Epithelial cell of esophagus (primary cell): ENCODE results near the gene KCNJ15.

ENCODE experiments used
- DNase-seq: peaks from one replicate; pipeline ENCODE4 v3.0.0; 2010; ENCODE audit warnings: low read depth
- H3K4me3 ChIP-seq: 2 replicates; pipeline ENCODE4 v1.5.1; 2011; ENCODE audit warnings: mild to moderate bottlenecking, low read length, control low read depth
- CTCF ChIP-seq: IDR thresholded peaks from 2 replicates; pipeline ENCODE4 v1.5.1; 2011; ENCODE audit warnings: low read depth, mild to moderate bottlenecking, low read length, control low read depth, inconsistent platforms; ENCODE audit not compliant: insufficient read depth; ENCODE audit errors: missing control alignments

KCNJ15 gene

GRCh38 chr21:38236232-38236631 lies 20.6 kb upstream of the KCNJ15 start:
- peak; percentile 36 for DNase-seq
- TF ChIP-seq CTCF: peak; percentile 32
- no peak overlapping the region for H3K4me3 ChIP-seq

DNA sequence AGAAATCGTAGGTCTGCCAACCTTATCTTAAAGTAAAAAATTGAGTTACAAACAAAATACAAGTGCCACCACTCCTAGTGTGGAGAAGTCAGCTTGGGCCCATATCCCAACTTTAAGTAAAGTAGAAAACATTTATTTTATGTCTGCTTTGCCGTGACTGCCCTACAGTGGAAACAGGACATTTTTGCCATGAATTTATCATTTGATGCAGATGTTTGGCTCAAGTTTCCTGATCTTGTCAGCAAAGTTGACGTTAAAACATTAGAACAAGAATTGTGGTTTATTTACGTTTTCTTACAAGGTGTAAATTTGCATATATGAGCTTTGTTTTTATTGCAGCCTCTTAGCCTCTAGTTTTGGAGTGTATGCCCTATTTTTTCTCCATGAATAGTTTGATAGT lies 17.1 kb upstream of the KCNJ15 start:
- DNase-seq: no peak
- TF ChIP-seq CTCF: no peak
- no peak overlapping the region for H3K4me3 ChIP-seq

- no peak for DNase-seq
- H3K4me3 ChIP-seq: no peak overlapping the region
- TF ChIP-seq CTCF: no peak
Observed at GRCh38 chr21:38240129-38240528, 16.7 kb upstream of the KCNJ15 start.

GRCh38 chr21:38241029-38241740 lies 15.6 kb upstream of the KCNJ15 start:
- no peak for DNase-seq
- TF ChIP-seq CTCF: no peak
- H3K4me3 ChIP-seq: no peak overlapping the region

DNA sequence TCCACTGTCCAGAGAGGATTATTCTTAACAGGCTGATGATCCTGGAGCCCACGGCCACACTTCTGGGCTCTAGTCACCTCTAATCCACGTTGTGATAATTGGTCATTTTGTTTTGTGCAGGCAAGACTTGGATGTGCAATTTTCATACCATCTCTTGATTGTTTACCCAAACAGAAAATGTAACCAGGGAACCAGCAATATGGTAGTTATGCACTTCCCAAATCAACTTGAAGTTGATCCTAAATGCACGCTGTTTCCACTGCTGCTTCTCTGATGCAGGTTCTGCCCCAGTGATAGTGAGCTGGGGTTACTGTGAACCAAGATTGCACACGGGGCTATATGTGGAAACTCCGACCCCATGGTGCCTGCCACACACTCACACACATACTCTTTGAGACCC lies 14.7 kb upstream of the KCNJ15 start:
- no peak for TF ChIP-seq CTCF
- no peak for DNase-seq
- no peak overlapping the region for H3K4me3 ChIP-seq

DNA sequence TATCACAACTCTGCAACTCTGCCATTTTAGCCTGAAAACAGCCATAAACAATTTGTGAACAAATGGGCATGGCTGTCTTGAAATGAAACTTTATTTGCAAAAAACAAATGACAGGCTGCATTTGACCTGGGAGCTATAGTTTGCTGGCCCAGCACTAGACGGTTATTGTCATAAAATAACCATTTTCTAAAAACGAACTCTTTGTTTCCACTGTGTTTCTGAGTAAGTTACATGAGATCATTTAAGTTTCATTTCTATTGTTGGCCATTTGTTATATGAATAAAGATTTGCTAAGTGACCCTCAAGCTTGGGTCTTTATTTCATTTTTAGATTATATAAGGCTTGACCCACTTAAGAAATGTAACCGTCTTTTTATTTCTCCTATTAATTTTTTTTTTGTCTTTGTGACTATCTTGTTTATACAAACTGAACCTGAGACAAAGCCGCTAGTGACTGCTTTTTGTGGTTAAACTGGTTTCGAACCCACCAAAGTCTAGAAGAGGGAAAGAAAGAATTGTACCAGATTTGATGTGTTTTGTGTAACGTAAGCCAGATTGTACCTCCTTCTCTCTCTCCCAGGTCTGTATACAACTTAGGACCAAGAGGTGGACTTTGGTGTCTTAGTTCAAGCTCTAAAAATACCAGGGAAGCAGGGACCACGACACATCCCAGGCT lies 12.9 kb upstream of the KCNJ15 start:
- DNase-seq: no peak
- no peak overlapping the region for H3K4me3 ChIP-seq
- TF ChIP-seq CTCF: no peak

GRCh38 chr21:38244407-38244787 lies 12.4 kb upstream of the KCNJ15 start:
- TF ChIP-seq CTCF: no peak

More at GRCh38 chr21:38244407-38244787, 12.4 kb upstream of the KCNJ15 start:
- H3K4me3 ChIP-seq: no peak overlapping the region
- DNase-seq: no peak
